ENCODE data around the gene ARHGAP22. TPM values are rescaled to one million over a fixed set of nuclear protein-coding genes. Genes with fewer than 3 reads are reported as not detected.

The ARHGAP22 gene
- total RNA-seq, 1 experiment from 2014 or later: 9.9 TPM

GRCh38 chr10:48411510-48411909, 193.4 kb downstream of the ARHGAP22 start:
- ATAC-seq: no peak

More at GRCh38 chr10:48411510-48411909, 193.4 kb downstream of the ARHGAP22 start:
- ChIA-PET POLR2A (no interaction called here), CTCF (no interaction called here), RAD21 (ENCODE audit: low non-redundant PET in 1 of 2, low total read pairs in 2 of 2, uncharacterized antibody in 2 of 2, unreplicated experiment in 2 of 2) (no interaction called here)
- Histone ChIP-seq H3K4me3 (replicated peaks in 1 of 2; ENCODE audit: low read depth in 1 of 2, low read length in 2 of 2) (no peak overlapping the region), H3K36me3 (ENCODE audit: control insufficient read depth in 1 of 2, insufficient read depth in 2 of 2, low read length in 2 of 2) (peaks cover 0 to 10% of the 10 kb centered on the region in 2 experiments; a peak in 1 of 4 replicates), H4K20me1 (ENCODE audit: insufficient read depth) (no peaks in the 10 kb centered on the region), H3K4me2 (ENCODE audit: low read length) (no peak overlapping the region), H3K9me3 (ENCODE audit: control insufficient read depth in 1 of 2, insufficient read depth in 1 of 2, low read depth in 1 of 2, low read length in 2 of 2) (no peaks in the 10 kb centered on the region), H3K27ac (ENCODE audit: low read depth, low read length) (no peak overlapping the region), H3K4me1 (ENCODE audit: control insufficient read depth in 1 of 2, insufficient read depth in 2 of 2, low read length in 2 of 2) (peaks cover 0 to 3% of the 10 kb centered on the region in 2 experiments; a peak in 2 of 4 replicates), H3K27me3 (ENCODE audit: insufficient read depth, low read length) (no peaks in the 10 kb centered on the region), H2AFZ (ENCODE audit: low read depth, low read length, poor library complexity, severe bottlenecking) (no peak overlapping the region), H3K9ac (ENCODE audit: low read length) (no peak overlapping the region), H3K9me2 (ENCODE audit: insufficient read depth) (no peaks in the 10 kb centered on the region), H3K79me2 (ENCODE audit: insufficient read depth, low read length) (no peaks in the 10 kb centered on the region)
- TF ChIP-seq ZNF274 (IDR thresholded peaks at IDR 0.05; ENCODE audit: low read depth, low read length): no peak
- TF ChIP-seq ZBTB33 (IDR thresholded peaks at IDR 0.05; ENCODE audit: extremely low read depth, insufficient replicate concordance, low read length): no peak
- no peak for TF ChIP-seq SP1 (IDR thresholded peaks at IDR 0.05; ENCODE audit: low read depth)
- no peak for TF ChIP-seq POLR2AphosphoS5 (IDR thresholded peaks at IDR 0.05; ENCODE audit: low read depth, low read length)
- no peak for TF ChIP-seq EZH2phosphoT487 (IDR thresholded peaks at IDR 0.05; ENCODE audit: borderline replicate concordance)
- TF ChIP-seq CTCF (IDR thresholded peaks at IDR 0.05 in 2 of 3, conservative IDR thresholded peaks at IDR 0.05 in 1 of 3; ENCODE audit: borderline replicate concordance in 1 of 3, insufficient read depth in 1 of 3, low read depth in 2 of 3, low read length in 2 of 3): no peak
- no peak for TF ChIP-seq SIN3A (IDR thresholded peaks at IDR 0.05; ENCODE audit: low read depth)
- no peak for TF ChIP-seq CBX3 (IDR thresholded peaks at IDR 0.05; ENCODE audit: low read depth)
- no peak for TF ChIP-seq SRF (IDR thresholded peaks at IDR 0.05; ENCODE audit: low read depth)
- TF ChIP-seq EZH2 (IDR thresholded peaks at IDR 0.05): no peak
- no peak for TF ChIP-seq FOSL1 (IDR thresholded peaks at IDR 0.05; ENCODE audit: low read depth)
- no peak for TF ChIP-seq ZFX (IDR thresholded peaks at IDR 0.05)
- TF ChIP-seq, protein P1, sequence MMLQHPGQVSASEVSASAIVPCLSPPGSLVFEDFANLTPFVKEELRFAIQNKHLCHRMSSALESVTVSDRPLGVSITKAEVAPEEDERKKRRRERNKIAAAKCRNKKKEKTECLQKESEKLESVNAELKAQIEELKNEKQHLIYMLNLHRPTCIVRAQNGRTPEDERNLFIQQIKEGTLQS (IDR thresholded peaks at IDR 0.05): no peak
- no peak for TF ChIP-seq POLR2A (IDR thresholded peaks at IDR 0.05; ENCODE audit: borderline replicate concordance, extremely low read depth, insufficient read depth, insufficient read length)
- TF ChIP-seq RAD21 (IDR thresholded peaks at IDR 0.05; ENCODE audit: low read depth): no peak
- TF ChIP-seq ELF1 (IDR thresholded peaks at IDR 0.05; ENCODE audit: borderline replicate concordance, low read depth): no peak
- no TSS peak for BruUV-seq (replicated peaks)
- intact Hi-C loops (cut with micrococcal nuclease): no loop called here
- no peak for DNase-seq (ENCODE audit: low read depth, low spot score)

Data from HCT116 (cell line).